Right lobe of liver (tissue), 6 donors: ENCODE measurements around the gene PLEKHM1. TPM values are rescaled to one million over a fixed set of nuclear protein-coding genes. Genes with fewer than 3 reads are reported as not detected.

Source experiments
- ATAC-seq, 4 donors: fragments of 200-7000 bp; cut with Tn5 transposase; one replicate each; pipeline ENCODE4 v1.9.1; 2020; ENCODE audit warnings: mild to moderate bottlenecking in 4 of 4, moderate library complexity in 4 of 4
- DNase-seq, 3 donors: peaks; one replicate each; pipeline ENCODE4 v3.0.0-alpha.2; 2020
- H3K27ac ChIP-seq, 3 donors: fragments of 200-600 bp; one replicate each; pipeline ENCODE4 v1.8.0; 2022
- H3K27me3 ChIP-seq, 2 donors: fragments of 200-600 bp; one replicate each; pipeline ENCODE4 v1.8.0; 2022
- H3K36me3 ChIP-seq, 4 donors: fragments of 200-600 bp; sonication (generic) in 1 of 4; one replicate each; pipeline versions ENCODE4 v1.5.1 to v1.8.0; 2017 to 2022; ENCODE audit warnings: control low read depth in 1 of 4
- H3K4me1 ChIP-seq, 4 donors: fragments of 200-600 bp; sonication (generic) in 1 of 4; one replicate each; pipeline versions ENCODE4 v1.5.1 to v1.8.0; 2017 to 2022; ENCODE audit warnings: control low read depth in 1 of 4
- H3K4me3 ChIP-seq, 3 donors: fragments of 200-600 bp; one replicate each; pipeline ENCODE4 v1.8.0; 2022
- H3K9me3 ChIP-seq, 4 donors: fragments of 200-600 bp; sonication (generic) in 1 of 4; one replicate each; pipeline versions ENCODE4 v1.5.1 to v1.8.0; 2017 to 2022; ENCODE audit warnings: control low read depth in 1 of 4
- POLR2A ChIP-seq: fragments of 450-650 bp; IDR thresholded peaks from one replicate; pipeline ENCODE4 v1.6.1; 2017; ENCODE audit warnings: antibody characterized with exemption, mild to moderate bottlenecking
- WGBS: methylation state at CpG from one replicate; pipeline ENCODE4 v1.1.6; 2018; ENCODE audit warnings: low coverage, low lambda C conversion rate; ENCODE audit not compliant: insufficient coverage; ENCODE audit errors: missing lambda C conversion rate; 5-methylcytosine and 5-hydroxymethylcytosine counted together
- intact Hi-C, 2 donors: fragments of 100-400 bp; cut with DNase I; formaldehyde crosslinking; loops; one replicate each; pipeline versions ENCODE4 v1.11.2 to v1.14.1; 2022
- total RNA-seq, 6 experiments: library from RNA; depleted of rRNA in 2 of 6; stranded (reverse); fragments of >200 nt in 2 of 6; fragmentation: NEBNext Ultra II Directional in 3 of 6; extraction: Animal tissue kit (Norgen Biotek cat#: 25700) in 3 of 6; gene quantifications; one replicate each; pipeline versions ENCODE4 v1.1.0 to v1.2.4, GENCODE V29; 2016 to 2023
- TF ChIP-seq, protein P1 (sequence below), 4 donors: fragments of 200-600 bp in 3 of 4; fragments of 450-650 bp in 1 of 4; IDR thresholded peaks; one replicate each; pipeline versions ENCODE4 v1.5.1 to v1.8.0; 2016 to 2022; ENCODE audit warnings: antibody characterized with exemption in 4 of 4, mild to moderate bottlenecking in 2 of 4
- donor health status: DM: no; HTN: yes; CAD: no.
- donor health status: DM: no; HTN: no; CAD: no.
- donor health status: DM: no; HTN: no; CAD: no.
- donor health status: DM: no; HTN: yes; CAD: no.
- donor health status: DM: no; HTN: yes; CAD: no.

Gene PLEKHM1
- total RNA-seq, 6 experiments from 2014 or later: 11.9 to 27.5 (median 23.1) TPM

DNA sequence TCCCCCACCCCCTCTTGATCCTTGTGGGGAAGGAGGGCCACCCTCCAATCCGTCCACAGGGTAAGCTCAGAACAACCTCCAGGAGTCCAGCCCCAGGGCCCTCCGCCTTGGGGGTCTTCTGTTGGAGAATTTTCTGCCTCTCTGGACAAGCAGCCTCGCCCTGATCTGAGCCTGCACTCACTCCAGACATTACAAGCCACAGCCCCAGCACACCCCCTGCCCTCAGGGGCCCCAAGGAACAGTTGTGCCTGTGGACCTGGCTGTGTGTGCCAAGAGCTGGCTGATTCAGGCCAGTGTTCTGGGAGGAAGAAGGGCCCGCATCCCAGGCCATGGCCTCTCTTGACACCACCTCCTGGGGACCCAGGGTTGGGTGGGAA is 57.4 kb downstream of the PLEKHM1 start:
- Histone ChIP-seq H3K9me3 (no peaks in the 10 kb centered on the region), H3K4me3 (no peak overlapping the region), H3K27me3 (peaks cover 0 to 19% of the 10 kb centered on the region in 2 donors), H3K4me1 (peaks cover 0 to 22% (median 5%) of the 10 kb centered on the region in 4 donors), H3K27ac (no peak overlapping the region), H3K36me3 (peaks cover 0 to 10% (median 0%) of the 10 kb centered on the region in 4 donors)
- 60% methylated on average over 1 of the region's 4 CpGs for WGBS
- TF ChIP-seq POLR2A: no peak
- TF ChIP-seq, protein P1, sequence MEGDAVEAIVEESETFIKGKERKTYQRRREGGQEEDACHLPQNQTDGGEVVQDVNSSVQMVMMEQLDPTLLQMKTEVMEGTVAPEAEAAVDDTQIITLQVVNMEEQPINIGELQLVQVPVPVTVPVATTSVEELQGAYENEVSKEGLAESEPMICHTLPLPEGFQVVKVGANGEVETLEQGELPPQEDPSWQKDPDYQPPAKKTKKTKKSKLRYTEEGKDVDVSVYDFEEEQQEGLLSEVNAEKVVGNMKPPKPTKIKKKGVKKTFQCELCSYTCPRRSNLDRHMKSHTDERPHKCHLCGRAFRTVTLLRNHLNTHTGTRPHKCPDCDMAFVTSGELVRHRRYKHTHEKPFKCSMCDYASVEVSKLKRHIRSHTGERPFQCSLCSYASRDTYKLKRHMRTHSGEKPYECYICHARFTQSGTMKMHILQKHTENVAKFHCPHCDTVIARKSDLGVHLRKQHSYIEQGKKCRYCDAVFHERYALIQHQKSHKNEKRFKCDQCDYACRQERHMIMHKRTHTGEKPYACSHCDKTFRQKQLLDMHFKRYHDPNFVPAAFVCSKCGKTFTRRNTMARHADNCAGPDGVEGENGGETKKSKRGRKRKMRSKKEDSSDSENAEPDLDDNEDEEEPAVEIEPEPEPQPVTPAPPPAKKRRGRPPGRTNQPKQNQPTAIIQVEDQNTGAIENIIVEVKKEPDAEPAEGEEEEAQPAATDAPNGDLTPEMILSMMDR (IDR thresholded peaks at IDR 0.05): no peak
- ATAC-seq (no peak), DNase-seq (peak in 1 of 3 donors; percentile 46)
- intact Hi-C loops: no loop called here

DNA sequence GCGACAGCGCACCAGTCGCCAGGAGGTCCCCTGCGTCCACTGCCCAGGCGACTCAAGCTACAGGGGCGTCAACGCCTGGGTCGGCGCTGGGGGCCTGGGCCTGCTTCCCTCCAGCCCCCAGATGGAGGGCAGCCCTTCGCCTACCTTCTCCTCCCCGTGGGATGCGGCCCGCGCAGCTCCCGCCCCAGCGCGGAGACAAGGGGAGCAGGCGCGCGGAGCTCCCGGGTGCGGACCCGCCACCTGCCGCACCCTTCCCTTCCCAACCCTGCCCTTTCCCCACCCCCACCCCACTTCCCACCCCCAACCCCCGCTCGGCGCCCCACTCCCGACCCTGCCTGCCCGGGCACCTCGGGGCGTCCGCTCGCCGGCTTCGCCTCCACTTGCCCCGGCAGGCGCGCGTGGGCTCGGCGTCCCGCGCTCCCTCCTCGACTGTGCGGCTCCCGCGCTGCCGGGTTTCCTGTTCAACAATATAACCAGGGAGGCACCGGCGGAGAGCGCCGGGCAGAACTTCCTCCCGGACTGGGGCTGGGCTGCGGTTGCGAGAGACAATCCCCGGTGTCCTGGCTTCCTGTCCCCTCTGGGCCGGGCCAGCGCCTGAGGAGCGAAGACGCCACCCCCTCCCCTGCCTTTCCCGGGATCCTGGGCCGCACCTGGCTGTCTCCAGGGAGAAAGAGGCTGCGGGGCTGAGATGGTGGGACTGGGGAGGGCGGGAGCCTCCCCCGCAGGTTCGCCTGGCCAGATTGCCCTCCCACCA is 57.9 kb downstream of the PLEKHM1 start, which contains the start of gene ARHGAP27:
ARHGAP27 (minus strand) TSS at position 466 of the 754 bp plus-strand sequence. CDS start 2,591 bp downstream, outside the sequence.
- H3K27ac ChIP-seq: peak within 1 kb of the TSS in 2 of 3 donors; percentile 9 to 60
- intact Hi-C loops: no loop called here
- DNase-seq: peak; percentile 63 to 76 (median 70)
- H3K4me1 ChIP-seq: peaks cover 0 to 25% (median 5%) of the 10 kb centered on the region in 4 donors
- H3K27me3 ChIP-seq: peaks cover 0 to 19% of the 10 kb centered on the region in 2 donors
- peak within 1 kb of the TSS; percentile 41 to 51 (median 46) for H3K4me3 ChIP-seq
- 0% methylated on average over 1 of the region's 66 CpGs for WGBS
- ATAC-seq: peak; percentile 24 to 45 (median 35)
- peaks cover 0 to 5% (median 0%) of the 10 kb centered on the region in 4 donors for H3K36me3 ChIP-seq
- no peaks in the 10 kb centered on the region for H3K9me3 ChIP-seq
- TF ChIP-seq POLR2A: no peak
- TF ChIP-seq, protein P1 (IDR thresholded peaks at IDR 0.05): no peak

DNA sequence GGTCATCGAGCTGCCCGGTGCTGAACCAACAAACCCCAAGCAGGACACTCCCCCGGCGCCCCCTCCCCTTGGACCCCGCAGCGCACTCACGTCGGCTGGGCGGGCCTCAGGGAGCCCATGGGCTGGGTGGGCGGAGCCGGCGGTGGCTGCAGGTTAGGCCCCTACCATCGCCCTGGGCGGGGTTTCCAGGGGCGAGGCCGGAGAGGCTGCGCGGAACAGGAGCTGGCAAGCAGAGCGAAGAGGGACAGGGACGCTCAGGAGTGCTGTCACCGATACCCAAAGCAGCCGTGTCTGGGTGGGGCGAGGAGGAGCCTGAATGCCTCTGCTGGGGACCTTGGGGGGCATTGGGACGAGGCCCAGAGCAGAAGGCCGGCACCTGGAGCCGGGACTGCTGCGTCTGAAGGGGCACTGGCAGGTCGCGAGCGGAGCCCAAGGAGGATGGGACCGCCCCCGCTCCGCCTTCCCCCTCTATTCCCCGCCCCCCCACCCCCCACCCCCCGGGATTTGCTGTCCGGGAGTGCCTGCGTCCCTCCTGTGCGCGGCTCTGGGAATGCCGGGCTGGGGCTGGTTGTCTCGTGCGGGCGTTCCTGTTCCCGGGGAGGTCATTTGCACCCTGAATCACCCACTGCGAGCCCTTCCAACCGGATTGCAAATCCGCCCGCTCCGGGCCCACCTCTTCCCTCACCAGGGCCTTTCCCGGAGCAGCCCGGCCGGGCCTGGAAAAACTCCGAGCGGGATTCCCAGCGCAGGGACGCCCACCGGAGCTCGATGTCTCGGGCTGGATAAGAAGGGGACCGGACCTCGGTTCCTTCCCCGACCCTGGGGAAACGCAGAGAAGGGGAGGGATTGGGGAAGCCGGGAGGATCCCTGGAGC is 58.8 kb downstream of the PLEKHM1 start:
- Histone ChIP-seq H3K27ac (peak overlapping the region in 2 of 3 donors; percentile 9 to 60), H3K27me3 (peaks cover 0 to 19% of the 10 kb centered on the region in 2 donors), H3K4me1 (peaks cover 0 to 25% (median 5%) of the 10 kb centered on the region in 4 donors), H3K9me3 (no peaks in the 10 kb centered on the region), H3K36me3 (peaks cover 0 to under 1% (median 0%) of the 10 kb centered on the region in 4 donors), H3K4me3 (peak overlapping the region; percentile 41 to 51 (median 46))
- TF ChIP-seq, protein P1 (IDR thresholded peaks at IDR 0.05): no peak
- peak; percentile 21 for TF ChIP-seq POLR2A
- 2% methylated on average over 25 of the region's 64 CpGs for WGBS
- intact Hi-C loops: no loop called here
- DNase-seq (peak; percentile 75 to 86 (median 81)), ATAC-seq (peak; percentile 55 to 62 (median 60))

DNA sequence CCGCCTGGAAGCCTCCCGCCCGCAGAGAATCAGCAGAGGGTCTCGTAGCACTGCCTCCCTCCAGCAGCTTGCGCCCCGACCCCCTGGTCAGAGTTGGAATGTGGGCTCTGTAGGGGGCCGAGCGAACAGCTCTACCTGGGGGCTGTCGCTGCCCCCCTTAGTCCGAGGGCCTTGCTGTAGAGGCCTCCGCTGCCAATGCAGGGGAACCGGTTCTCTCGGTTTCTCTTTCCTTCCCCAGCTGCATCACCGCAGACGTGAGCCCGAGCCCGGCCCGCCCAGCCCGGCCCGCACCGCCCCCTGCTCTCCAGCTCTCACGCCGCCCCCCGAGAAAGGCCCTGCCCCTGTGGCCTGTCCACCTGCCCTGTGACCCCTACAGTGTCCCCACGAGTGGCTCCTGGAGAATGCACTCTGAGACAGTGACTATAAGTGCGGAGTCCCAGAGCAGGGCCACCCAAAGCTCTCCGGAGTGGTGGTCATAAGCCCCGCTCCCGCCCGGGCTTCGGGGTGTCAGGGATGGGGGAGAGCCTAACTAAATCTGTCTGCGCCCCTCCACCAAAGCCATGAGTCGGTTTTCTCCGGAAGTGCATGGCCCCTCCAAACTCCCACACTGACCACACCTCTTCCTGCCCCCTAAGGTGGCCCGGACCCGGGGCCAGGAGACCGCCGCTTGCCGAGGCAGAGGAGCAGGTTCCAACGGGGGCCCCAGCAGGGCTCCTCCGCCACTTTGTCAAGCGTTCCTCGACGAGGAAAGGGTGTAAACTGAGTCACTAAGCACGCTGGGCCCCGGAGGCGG is 59.6 kb downstream of the PLEKHM1 start:
- WGBS: no CpG with 5 or more reads among the region's 47 CpGs
- H3K36me3 ChIP-seq: no peaks in the 10 kb centered on the region
- peaks cover 0 to 19% of the 10 kb centered on the region in 2 donors for H3K27me3 ChIP-seq
- H3K4me1 ChIP-seq: peaks cover 0 to 25% (median 5%) of the 10 kb centered on the region in 4 donors
- H3K4me3 ChIP-seq: peak overlapping the region; percentile 41 to 51 (median 46)
- intact Hi-C loops: no loop called here
- ATAC-seq (peak in 3 of 4 donors; percentile 5 to 26 (median 12)), DNase-seq (peak in 1 of 3 donors; percentile 62)
- no peaks in the 10 kb centered on the region for H3K9me3 ChIP-seq
- H3K27ac ChIP-seq: no peak overlapping the region
- TF ChIP-seq, protein P1 (IDR thresholded peaks at IDR 0.05): no peak
- no peak for TF ChIP-seq POLR2A
